ENCODE measurements around the gene DUSP3.
A peak's percentile ranks its signal among the peaks of the same experiment; 100 is the strongest.

Gene DUSP3

GRCh38 chr17:43789482-43789881 lies 10.7 kb upstream of the DUSP3 start:
- TF ChIP-seq CTCF (IDR thresholded peaks at IDR 0.05) = no peak
- Histone ChIP-seq H3K4me3 (no peak overlapping the region), H3K27ac (no peak overlapping the region)
- no peak for DNase-seq (ENCODE audit: low spot score)

DNA sequence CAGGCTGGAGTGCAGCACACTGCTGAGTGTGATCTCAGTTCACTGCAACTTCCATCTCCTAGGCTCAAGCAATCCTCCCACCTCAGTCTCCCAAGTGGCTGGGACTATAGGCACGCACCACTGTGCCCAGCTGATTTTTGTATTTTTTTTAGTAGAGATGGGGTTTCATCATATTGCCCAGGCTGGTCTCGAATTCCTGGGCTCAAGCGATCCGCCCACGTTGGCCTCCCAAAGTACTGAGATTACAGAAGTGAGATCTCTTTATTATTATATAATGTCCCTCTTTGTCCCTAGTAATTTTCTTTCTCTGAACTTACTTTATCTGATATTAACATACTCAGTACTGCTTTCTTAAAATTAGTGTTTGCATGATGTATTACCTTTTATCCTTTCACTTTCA lies 9.8 kb upstream of the DUSP3 start:
- no peak overlapping the region for H3K27ac ChIP-seq
- no peak overlapping the region for H3K4me3 ChIP-seq
- no peak for TF ChIP-seq CTCF (IDR thresholded peaks at IDR 0.05)
- DNase-seq (ENCODE audit: low spot score) = peak; percentile 19

GRCh38 chr17:43787728-43788127 lies 9.0 kb upstream of the DUSP3 start:
- DNase-seq (ENCODE audit: low spot score) = no peak
- Histone ChIP-seq H3K4me3 (no peak overlapping the region), H3K27ac (no peak overlapping the region)
- TF ChIP-seq CTCF (IDR thresholded peaks at IDR 0.05) = no peak

- Histone ChIP-seq H3K27ac (no peak overlapping the region), H3K4me3 (no peak overlapping the region)
- no peak for TF ChIP-seq CTCF (IDR thresholded peaks at IDR 0.05)
These were observed 5.9 kb upstream of the DUSP3 start for GRCh38 chr17:43784628-43785101.

DNA sequence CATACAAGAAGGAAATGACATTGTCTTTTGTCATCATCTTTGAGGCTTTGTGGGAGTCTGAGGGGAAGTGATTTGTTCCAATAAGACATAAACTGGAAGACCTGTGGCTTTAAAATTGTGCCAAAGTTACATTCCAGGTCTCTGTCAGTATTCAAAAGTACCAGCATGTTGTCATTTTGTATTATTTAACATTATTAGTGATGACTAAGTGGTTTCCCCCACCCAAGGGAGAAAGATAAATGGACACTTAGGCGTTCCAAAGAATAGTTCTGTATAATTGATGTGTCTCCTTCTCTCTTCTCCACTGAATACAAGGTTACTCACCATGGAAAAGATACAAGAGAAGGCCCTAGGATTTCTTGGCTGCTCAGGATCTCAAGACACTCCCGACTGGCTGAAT lies 5.3 kb upstream of the DUSP3 start:
- TF ChIP-seq CTCF (IDR thresholded peaks at IDR 0.05) = no peak
- DNase-seq (ENCODE audit: low spot score) = no peak
- no peak overlapping the region for H3K27ac ChIP-seq
- H3K4me3 ChIP-seq = no peak overlapping the region

More at GRCh38 chr17:43784628-43785101, 5.9 kb upstream of the DUSP3 start:
- no peak for DNase-seq (ENCODE audit: low spot score)

DNA sequence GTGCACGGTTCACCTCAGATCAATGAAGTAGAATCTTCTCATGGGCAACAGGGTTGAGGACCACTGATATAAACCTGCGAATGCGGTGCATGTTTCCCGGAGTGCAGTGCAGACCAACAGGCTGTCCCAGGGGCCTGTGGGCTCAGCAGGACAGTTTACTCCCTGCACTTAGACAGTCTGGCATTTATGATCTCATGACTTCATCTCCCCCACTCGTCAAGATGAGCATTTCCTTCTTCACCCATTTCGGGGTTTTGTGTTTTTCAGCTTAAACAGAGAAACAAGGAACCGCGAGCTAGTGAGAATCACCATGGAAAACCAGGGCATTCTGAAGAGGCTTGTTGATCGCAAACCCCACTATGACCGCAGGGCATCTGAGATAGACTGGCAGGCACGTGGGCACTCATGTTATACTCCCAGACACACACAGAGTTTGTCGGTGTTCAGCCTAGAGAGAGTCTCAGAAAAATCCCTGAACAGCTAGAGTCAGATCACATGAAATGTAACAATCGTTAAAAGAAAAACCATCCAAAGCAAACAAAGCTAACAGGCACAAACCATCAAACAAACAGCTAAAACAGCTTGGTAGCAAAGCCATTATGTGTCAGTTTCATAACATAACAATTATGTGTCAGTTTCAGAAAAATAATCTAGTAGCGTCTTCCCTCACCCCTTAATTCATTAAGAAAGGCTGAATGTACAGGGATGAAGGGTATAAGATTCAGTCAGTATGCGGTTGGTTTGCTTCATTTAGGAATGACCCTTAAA lies 4.3 kb upstream of the DUSP3 start:
- DNase-seq (ENCODE audit: low spot score) = no peak
- no peak for TF ChIP-seq CTCF (IDR thresholded peaks at IDR 0.05)
- Histone ChIP-seq H3K27ac (no peak overlapping the region), H3K4me3 (no peak overlapping the region)

- Histone ChIP-seq H3K27ac (peak within 1 kb of the TSS; percentile 98 to 100), H3K4me3 (peak within 1 kb of the TSS; percentile 79)
- no peak for DNase-seq (ENCODE audit: low spot score)
- TF ChIP-seq CTCF (IDR thresholded peaks at IDR 0.05) = no peak
These were observed 1.4 kb upstream of the DUSP3 start, which contains the start of gene CFAP97D1 for GRCh38 chr17:43780135-43780534. CFAP97D1 (plus strand) TSS chr17:43780435; CDS start chr17:43780463, 28 bp downstream.

All from coronary artery (tissue), 2 donors.